ENCODE measurements around the gene SCGB1D4. TPM values are rescaled to one million over a fixed set of nuclear protein-coding genes. Genes with fewer than 3 reads are reported as not detected.

Gene SCGB1D4
- total and polyA plus RNA-seq, 8 donors: not detected

DNA sequence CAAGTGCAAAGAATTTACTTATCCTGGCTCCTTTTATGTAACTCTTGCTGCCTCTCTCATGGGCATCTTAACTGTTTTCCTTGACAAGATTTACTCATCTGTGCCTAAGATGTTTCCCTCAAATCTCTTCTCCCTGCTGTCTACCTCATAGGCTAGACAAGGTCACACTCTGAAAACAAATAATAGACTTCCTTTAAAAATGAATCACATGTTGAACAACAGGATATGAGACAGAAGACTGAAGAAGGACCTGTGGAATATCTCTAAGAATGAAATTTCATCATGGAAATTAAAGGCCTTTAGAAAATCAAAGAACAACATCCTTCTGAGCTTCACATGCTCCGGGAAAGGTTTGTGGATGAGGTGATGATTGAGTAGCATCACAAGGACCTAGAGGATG, 34.9 kb downstream of the SCGB1D4 start:
- Histone ChIP-seq H3K4me1 (no peaks in the 10 kb centered on the region), H3K27ac (no peak overlapping the region), H3K27me3 (peaks cover 0 to 15% of the 10 kb centered on the region in 2 donors), H3K36me3 (no peaks in the 10 kb centered on the region), H3K9me3 (no peaks in the 10 kb centered on the region), H3K4me3 (no peak overlapping the region)
- ATAC-seq: no peak
- no peak for DNase-seq
- no peak for TF ChIP-seq CTCF (IDR thresholded peaks at IDR 0.05)
- intact Hi-C loops (cut with DNase I): no loop called here

DNA sequence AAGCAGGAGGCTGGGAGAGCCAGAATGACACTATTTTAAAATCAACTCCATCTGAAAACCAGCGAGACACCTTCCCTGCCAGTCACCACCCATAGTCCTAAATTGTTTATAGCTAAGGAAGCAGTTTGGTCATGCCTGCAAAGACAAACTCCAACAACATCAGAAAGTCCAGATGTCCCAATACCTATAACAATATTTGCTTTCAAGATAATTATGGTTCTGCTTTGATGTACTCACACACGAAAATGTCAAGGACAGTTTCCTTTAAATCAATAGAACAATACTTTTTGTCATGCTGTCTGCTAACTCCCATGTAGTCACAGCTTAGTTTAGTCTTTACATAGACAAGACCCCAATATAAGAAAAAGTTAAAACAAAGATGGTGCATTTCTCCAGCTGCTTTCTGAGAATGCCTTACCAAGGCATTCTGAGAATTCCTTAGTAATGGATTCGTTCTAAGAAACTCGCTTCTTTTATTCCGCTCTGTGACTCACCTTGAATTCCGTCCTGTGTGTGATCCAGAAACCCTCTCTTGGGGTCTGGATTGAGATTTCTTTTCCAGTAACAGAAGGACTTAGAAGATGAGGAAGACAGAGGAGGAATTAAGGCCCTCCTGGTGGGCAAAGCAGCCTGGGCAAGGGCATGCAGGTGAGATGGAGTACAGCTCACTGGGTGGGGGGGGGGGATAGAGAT, 38.5 kb downstream of the SCGB1D4 start:
- Histone ChIP-seq H3K36me3 (no peaks in the 10 kb centered on the region), H3K9me3 (no peaks in the 10 kb centered on the region), H3K27ac (no peak overlapping the region), H3K27me3 (no peaks in the 10 kb centered on the region), H3K4me1 (no peaks in the 10 kb centered on the region), H3K4me3 (no peak overlapping the region)
- DNase-seq (no peak), ATAC-seq (no peak)
- intact Hi-C loops (cut with DNase I): no loop called here
- TF ChIP-seq CTCF (IDR thresholded peaks at IDR 0.05): no peak

GRCh38 chr11:62256281-62256680, 42.6 kb downstream of the SCGB1D4 start:
- no peaks in the 10 kb centered on the region for H3K4me1 ChIP-seq
- ATAC-seq: no peak
- no peak for TF ChIP-seq CTCF (IDR thresholded peaks at IDR 0.05)

GRCh38 chr11:62253999-62254542, 44.8 kb downstream of the SCGB1D4 start:
- Histone ChIP-seq H3K36me3 (no peaks in the 10 kb centered on the region), H3K9me3 (peaks cover 0 to 38% of the 10 kb centered on the region in 2 donors), H3K4me3 (no peak overlapping the region), H3K27me3 (peaks cover 0 to 7% of the 10 kb centered on the region in 2 donors), H3K27ac (no peak overlapping the region), H3K4me1 (no peaks in the 10 kb centered on the region)
- no peak for DNase-seq
- TF ChIP-seq CTCF (IDR thresholded peaks at IDR 0.05): no peak
- intact Hi-C loops (cut with DNase I): no loop called here
- no peak for ATAC-seq

More at GRCh38 chr11:62256281-62256680, 42.6 kb downstream of the SCGB1D4 start:
- no peaks in the 10 kb centered on the region for H3K27me3 ChIP-seq
- intact Hi-C loops (cut with DNase I): no loop called here
- H3K9me3 ChIP-seq: peaks cover 0 to 29% of the 10 kb centered on the region in 2 donors
- no peak overlapping the region for H3K27ac ChIP-seq
- no peak for DNase-seq
- H3K4me3 ChIP-seq: no peak overlapping the region
- H3K36me3 ChIP-seq: no peaks in the 10 kb centered on the region

GRCh38 chr11:62251698-62252097, 47.2 kb downstream of the SCGB1D4 start:
- no peak for TF ChIP-seq CTCF (IDR thresholded peaks at IDR 0.05)
- no peaks in the 10 kb centered on the region for H3K36me3 ChIP-seq
- no peak overlapping the region for H3K4me3 ChIP-seq
- H3K27me3 ChIP-seq: peaks cover 0 to 30% of the 10 kb centered on the region in 2 donors
- H3K9me3 ChIP-seq: peaks cover 0 to 38% of the 10 kb centered on the region in 2 donors
- no peak for DNase-seq
- H3K27ac ChIP-seq: no peak overlapping the region
- no peak for ATAC-seq
- intact Hi-C loops (cut with DNase I): no loop called here
- H3K4me1 ChIP-seq: no peaks in the 10 kb centered on the region

Other genes starting within 250 kb of the SCGB1D4 start
- 10 to 100 TPM; 17.3 to 21.6 TPM for gene INCENP, start 175.1 kb downstream of the SCGB1D4 start, total RNA-seq
- gene INCENP, start 175.1 kb downstream of the SCGB1D4 start, polyA plus RNA-seq (ENCODE audit: insufficient read length in 6 of 6): 10 to 100 TPM; 27.4 to 47.4 (median 32.1) TPM
- not detected for gene SCGB1D1, start 108.9 kb downstream of the SCGB1D4 start, total RNA-seq
- gene SCGB1D1, start 108.9 kb downstream of the SCGB1D4 start, polyA plus RNA-seq (ENCODE audit: insufficient read length in 6 of 6): not detected
- 1 to 10 TPM in 1 of 2 donors, not detected in 1; 3.4 TPM for gene SCGB2A1, start 90.4 kb downstream of the SCGB1D4 start, total RNA-seq
- gene SCGB2A1, start 90.4 kb downstream of the SCGB1D4 start, polyA plus RNA-seq (ENCODE audit: insufficient read length in 6 of 6): not detected
- gene SCGB1D2, start 56.8 kb downstream of the SCGB1D4 start, total RNA-seq: not detected
- not detected for gene SCGB1D2, start 56.8 kb downstream of the SCGB1D4 start, polyA plus RNA-seq (ENCODE audit: insufficient read length in 6 of 6)
- not detected for gene SCGB2A2, start 28.9 kb downstream of the SCGB1D4 start, total RNA-seq
- gene SCGB2A2, start 28.9 kb downstream of the SCGB1D4 start, polyA plus RNA-seq (ENCODE audit: insufficient read length in 6 of 6): not detected
- gene ASRGL1, start 38.4 kb upstream of the SCGB1D4 start, total RNA-seq: 10 to 100 TPM; 12.8 to 26.6 TPM
- 1 to 10 TPM; 1.9 to 3.6 (median 2.9) TPM for gene ASRGL1, start 38.4 kb upstream of the SCGB1D4 start, polyA plus RNA-seq (ENCODE audit: insufficient read length in 6 of 6)
- gene SCGB1A1, start 120.0 kb upstream of the SCGB1D4 start, total RNA-seq: 100 to 1,000 TPM in 1 of 2 donors, 1 to 10 TPM in 1; 3.5 to 397 TPM
- 10 to 100 TPM in 5 of 6 donors, 1 to 10 TPM in 1; 5.9 to 49.7 (median 19.0) TPM for gene SCGB1A1, start 120.0 kb upstream of the SCGB1D4 start, polyA plus RNA-seq (ENCODE audit: insufficient read length in 6 of 6)
- gene AHNAK, start 247.7 kb upstream of the SCGB1D4 start, total RNA-seq: 100 to 1,000 TPM; 437 to 636 TPM
- gene AHNAK, start 247.7 kb upstream of the SCGB1D4 start, polyA plus RNA-seq (ENCODE audit: insufficient read length in 6 of 6): 100 to 1,000 TPM; 176 to 256 (median 209) TPM

Data from left lung (tissue), 10 donors.